Parathyroid adenoma (tissue), 2 donors: ENCODE measurements around the gene RLF.

ENCODE experiments used
- H2AFZ ChIP-seq: fragments of 300-600 bp; sonication (generic); one replicate; pipeline ENCODE4 v1.7.0; 2017; ENCODE audit warnings: antibody characterized with exemption, mild to moderate bottlenecking
- H3K27ac ChIP-seq: fragments of 300-600 bp; sonication (generic); one replicate; pipeline ENCODE4 v1.7.0; 2017
- H3K27me3 ChIP-seq: fragments of 300-600 bp; sonication (generic); one replicate; pipeline ENCODE4 v1.7.0; 2017; ENCODE audit warnings: low read length; ENCODE audit not compliant: control insufficient read depth, insufficient read depth
- H3K36me3 ChIP-seq: fragments of 300-600 bp; sonication (generic); one replicate; pipeline ENCODE4 v1.7.0; 2017; ENCODE audit warnings: low read length; ENCODE audit not compliant: control insufficient read depth, insufficient read depth
- H3K4me1 ChIP-seq: fragments of 300-600 bp; sonication (generic); one replicate; pipeline ENCODE4 v1.7.0; 2017; ENCODE audit warnings: control low read depth
- H3K4me2 ChIP-seq: fragments of 300-600 bp; sonication (generic); one replicate; pipeline ENCODE4 v1.7.0; 2017; ENCODE audit warnings: low read length
- H3K4me3 ChIP-seq: fragments of 300-600 bp; sonication (generic); one replicate; pipeline ENCODE4 v1.7.0; 2017; ENCODE audit warnings: low read depth, low read length
- H3K79me2 ChIP-seq: fragments of 300-600 bp; sonication (generic); one replicate; pipeline ENCODE4 v1.7.0; 2017; ENCODE audit warnings: control low read depth
- H3K9ac ChIP-seq: fragments of 300-600 bp; sonication (generic); one replicate; pipeline ENCODE4 v1.7.0; 2017; ENCODE audit warnings: mild to moderate bottlenecking
- H3K9me3 ChIP-seq: fragments of 300-600 bp; sonication (generic); one replicate; pipeline ENCODE4 v1.7.0; 2017; ENCODE audit warnings: low read length; ENCODE audit not compliant: control insufficient read depth
- CTCF ChIP-seq: fragments of 300-600 bp; sonication (generic); IDR thresholded peaks from one replicate; pipeline ENCODE4 v1.7.0; 2017; ENCODE audit warnings: antibody characterized with exemption, mild to moderate bottlenecking
- donor health status: primary hyperparathyroidism.

RLF gene

GRCh38 chr1:40248412-40248811 lies 87.2 kb downstream of the RLF start:
- no peak overlapping the region for H3K9ac ChIP-seq

GRCh38 chr1:40251456-40251855 lies 90.3 kb downstream of the RLF start:
- no peak overlapping the region for H3K9ac ChIP-seq

More at GRCh38 chr1:40248412-40248811, 87.2 kb downstream of the RLF start:
- Histone ChIP-seq H3K79me2 (no peaks in the 10 kb centered on the region), H3K4me3 (no peak overlapping the region), H3K4me2 (no peak overlapping the region), H3K36me3 (no peaks in the 10 kb centered on the region), H3K9me3 (no peaks in the 10 kb centered on the region), H3K4me1 (no peaks in the 10 kb centered on the region), H2AFZ (no peak overlapping the region), H3K27me3 (no peaks in the 10 kb centered on the region), H3K27ac (no peak overlapping the region)
- no peak for TF ChIP-seq CTCF

DNA sequence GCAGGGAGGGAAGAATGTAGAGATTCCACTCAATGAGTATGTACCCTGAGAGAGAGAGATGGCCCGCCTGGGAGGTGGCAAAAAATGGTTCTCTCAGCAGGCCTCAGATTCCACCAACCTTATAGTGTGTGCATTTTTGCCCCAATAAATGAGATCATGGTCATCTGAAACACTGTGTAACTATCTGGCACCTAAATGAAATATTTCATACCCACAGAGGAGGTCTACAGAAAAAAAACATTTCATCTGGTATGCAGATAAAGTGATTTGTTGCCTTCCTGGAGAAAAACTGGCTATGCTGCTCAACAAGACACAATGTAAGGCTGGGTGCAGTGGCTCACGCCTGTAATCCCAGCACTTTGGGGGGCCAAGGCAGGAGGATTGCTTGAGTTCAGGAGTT lies 91.4 kb downstream of the RLF start:
- H3K9me3 ChIP-seq: no peaks in the 10 kb centered on the region
- no peak overlapping the region for H3K4me2 ChIP-seq
- no peaks in the 10 kb centered on the region for H3K27me3 ChIP-seq
- H3K4me1 ChIP-seq: peaks cover 5% of the 10 kb centered on the region
- H3K36me3 ChIP-seq: no peaks in the 10 kb centered on the region
- no peak overlapping the region for H3K9ac ChIP-seq
- H3K79me2 ChIP-seq: no peaks in the 10 kb centered on the region
- no peak overlapping the region for H2AFZ ChIP-seq
- no peak for TF ChIP-seq CTCF
- no peak overlapping the region for H3K27ac ChIP-seq
- no peak overlapping the region for H3K4me3 ChIP-seq

More at GRCh38 chr1:40251456-40251855, 90.3 kb downstream of the RLF start:
- Histone ChIP-seq H3K27me3 (no peaks in the 10 kb centered on the region), H3K4me1 (peaks cover 3% of the 10 kb centered on the region), H3K9me3 (no peaks in the 10 kb centered on the region), H3K4me3 (no peak overlapping the region), H3K36me3 (no peaks in the 10 kb centered on the region), H3K27ac (no peak overlapping the region), H2AFZ (no peak overlapping the region), H3K79me2 (no peaks in the 10 kb centered on the region), H3K4me2 (no peak overlapping the region)
- TF ChIP-seq CTCF: no peak

GRCh38 chr1:40255231-40255630 lies 94.0 kb downstream of the RLF start:
- peaks cover 5% of the 10 kb centered on the region for H3K4me1 ChIP-seq
- H3K36me3 ChIP-seq: no peaks in the 10 kb centered on the region
- H3K9ac ChIP-seq: no peak overlapping the region
- no peaks in the 10 kb centered on the region for H3K27me3 ChIP-seq
- H3K4me3 ChIP-seq: no peak overlapping the region
- no peak for TF ChIP-seq CTCF
- no peak overlapping the region for H3K4me2 ChIP-seq
- no peaks in the 10 kb centered on the region for H3K79me2 ChIP-seq
- H3K27ac ChIP-seq: no peak overlapping the region
- no peaks in the 10 kb centered on the region for H3K9me3 ChIP-seq
- no peak overlapping the region for H2AFZ ChIP-seq

GRCh38 chr1:40256401-40257084 lies 95.4 kb downstream of the RLF start:
- Histone ChIP-seq H3K27ac (peak overlapping the region; percentile 93), H3K4me1 (peaks cover 5% of the 10 kb centered on the region), H3K4me3 (peak overlapping the region; percentile 92), H3K4me2 (peak overlapping the region; percentile 85), H2AFZ (peak overlapping the region; percentile 97), H3K79me2 (no peaks in the 10 kb centered on the region), H3K27me3 (no peaks in the 10 kb centered on the region), H3K9me3 (no peaks in the 10 kb centered on the region), H3K36me3 (no peaks in the 10 kb centered on the region), H3K9ac (no peak overlapping the region)
- TF ChIP-seq CTCF: no peak
